IMR-90 (cell line): ENCODE measurements around the gene UPP2.

Experiments used
- CTCF ChIP-seq: conservative IDR thresholded peaks from 2 replicates; pipeline ENCODE4 v1.5.1; 2012; ENCODE audit warnings: mild to moderate bottlenecking, low read depth, low read length, improper control_type of control experiment
- MAFK ChIP-seq: IDR thresholded peaks from 2 replicates; pipeline ENCODE4 v1.6.1; 2012; ENCODE audit warnings: low read depth, low read length, improper control_type of control experiment
- MAZ ChIP-seq: IDR thresholded peaks from 2 replicates; pipeline ENCODE4 v1.6.1; 2012; ENCODE audit warnings: low read depth, mild to moderate bottlenecking, low read length, improper control_type of control experiment, moderate library complexity, borderline replicate concordance
- MXI1 ChIP-seq: IDR thresholded peaks from 2 replicates; pipeline ENCODE4 v1.6.1; 2012; ENCODE audit warnings: low read depth, mild to moderate bottlenecking, low read length, moderate library complexity, borderline replicate concordance
- SMC3 ChIP-seq: fragments of 150-350 bp; IDR thresholded peaks from 2 replicates; pipeline ENCODE4 v1.6.1; 2016; ENCODE audit warnings: low read depth, mild to moderate bottlenecking, antibody characterized with exemption, low read length, moderate library complexity

GRCh38 chr2:158089322-158089721, 12.4 kb upstream of the UPP2 start:
- TF ChIP-seq CTCF = no peak
- TF ChIP-seq MAFK = no peak
- no peak for TF ChIP-seq MAZ
- TF ChIP-seq SMC3 = no peak
- no peak for TF ChIP-seq MXI1
